Activated T-cell treated with anti-CD3 and anti-CD28 coated beads, Interleukin-2, amount 50 U/mL, for 72 hours (primary cell): ENCODE data around the gene PRPF31. TPM values are rescaled to one million over a fixed set of nuclear protein-coding genes. Genes with fewer than 3 reads are reported as not detected.
"Not testable (repeated sequence)": the region's sequence is repeated elsewhere in the genome, so short reads cannot be mapped to it uniquely, and the experiment has no call there.

Experiments used
- ATAC-seq, 2 donors: fragments of 150-1000 bp; cut with Tn5 transposase; replicated peaks in 1 of 2; 2 replicates each; pipeline ENCODE4 v1.10.0; 2021; ENCODE audit warnings: moderate library complexity in 2 of 2, mild to moderate bottlenecking in 1 of 2
- DNase-seq, 2 donors: peaks; one replicate each; pipeline ENCODE4 v3.0.0; 2021 to 2022; ENCODE audit warnings: mixed read lengths in 1 of 2
- H3K27ac Mint-ChIP-seq: one replicate; pipeline ENCODE4 v1.8.0; 2022; ENCODE audit warnings: mild to moderate bottlenecking, moderate library complexity, mixed read lengths
- H3K27me3 Mint-ChIP-seq: one replicate; pipeline ENCODE4 v1.8.0; 2022; ENCODE audit warnings: low read depth, mixed read lengths
- H3K36me3 Mint-ChIP-seq, 2 donors: one replicate each; pipeline ENCODE4 v1.8.0; 2022; ENCODE audit warnings: mixed read lengths in 2 of 2, mild to moderate bottlenecking in 1 of 2; ENCODE audit not compliant: insufficient read depth in 2 of 2
- H3K4me1 Mint-ChIP-seq: one replicate; pipeline ENCODE4 v1.8.0; 2022; ENCODE audit warnings: low read depth, mixed read lengths
- H3K4me3 Mint-ChIP-seq, 2 donors: one replicate each; pipeline ENCODE4 v1.8.0; 2022; ENCODE audit warnings: mild to moderate bottlenecking in 2 of 2, mixed read lengths in 2 of 2, moderate library complexity in 2 of 2
- H3K9me3 Mint-ChIP-seq, 2 donors: one replicate each; pipeline ENCODE4 v1.8.0; 2022; ENCODE audit warnings: mixed read lengths in 2 of 2
- total RNA-seq, 2 donors: library from RNA; stranded (reverse); gene quantifications; one replicate each; pipeline ENCODE4 v1.2.3, GENCODE V29; 2022

Gene PRPF31
- total RNA-seq, 2 donors from 2014 or later, result 55.0 to 55.6 TPM

- Mint-ChIP-seq H3K36me3 (peaks cover 0 to 3% of the 10 kb centered on the region in 2 donors), H3K27ac (no peak overlapping the region), H3K4me3 (peak overlapping the region; percentile 72 to 75), H3K9me3 (no peaks in the 10 kb centered on the region), H3K4me1 (peaks cover 53% of the 10 kb centered on the region), H3K27me3 (peaks cover 21% of the 10 kb centered on the region)
- DNase-seq (peak; percentile 65 to 81), ATAC-seq (peak in 1 of 2 donors; percentile 6)
Measured at GRCh38 chr19:54164369-54165068, 49.0 kb downstream of the PRPF31 start.

- Mint-ChIP-seq H3K27ac (no peak overlapping the region), H3K27me3 (peaks cover 21% of the 10 kb centered on the region), H3K36me3 (no peaks in the 10 kb centered on the region), H3K4me1 (peaks cover 50% of the 10 kb centered on the region), H3K4me3 (no peak overlapping the region), H3K9me3 (no peaks in the 10 kb centered on the region)
- ATAC-seq (no peak), DNase-seq (no peak)
Measured at GRCh38 chr19:54165222-54165621, 49.7 kb downstream of the PRPF31 start.

- Mint-ChIP-seq H3K36me3 (no peaks in the 10 kb centered on the region), H3K9me3 (no peaks in the 10 kb centered on the region), H3K4me3 (peak overlapping the region; percentile 22 to 63), H3K4me1 (peaks cover 21% of the 10 kb centered on the region), H3K27ac (no peak overlapping the region), H3K27me3 (peaks cover 21% of the 10 kb centered on the region)
- DNase-seq (peak; percentile 92 to 94), ATAC-seq (peak; percentile 87 to 91)
Measured at GRCh38 chr19:54168174-54168917, 52.8 kb downstream of the PRPF31 start.

- Mint-ChIP-seq H3K4me3 (no peak overlapping the region), H3K36me3 (no peaks in the 10 kb centered on the region), H3K4me1 (peaks cover 17% of the 10 kb centered on the region), H3K27me3 (peaks cover 17% of the 10 kb centered on the region), H3K9me3 (no peaks in the 10 kb centered on the region), H3K27ac (no peak overlapping the region)
- no peak for DNase-seq
- ATAC-seq, result no peak
Measured at GRCh38 chr19:54169149-54169740, 53.7 kb downstream of the PRPF31 start.

- H3K9me3 Mint-ChIP-seq, DNase-seq, H3K36me3 Mint-ChIP-seq: not testable (repeated sequence)
Measured at GRCh38 chr19:54171736-54172431, 56.3 kb downstream of the PRPF31 start.

GRCh38 chr19:54172471-54173358 lies 57.2 kb downstream of the PRPF31 start, which contains the start of gene TMC4:
Gene TMC4, minus strand, starts transcription at chr19:54173160. Its CDS starts 43 bp downstream, at chr19:54173117.
- no peaks in the 10 kb centered on the region for H3K27me3 Mint-ChIP-seq

More at GRCh38 chr19:54171736-54172431, 56.3 kb downstream of the PRPF31 start:
- H3K27me3 Mint-ChIP-seq, H3K4me3 Mint-ChIP-seq, ATAC-seq, H3K27ac Mint-ChIP-seq, H3K4me1 Mint-ChIP-seq: not testable (repeated sequence)

GRCh38 chr19:54173359-54173699 lies 57.8 kb downstream of the PRPF31 start:
- Mint-ChIP-seq H3K27me3 (no peaks in the 10 kb centered on the region), H3K9me3 (no peaks in the 10 kb centered on the region)
- no peak for ATAC-seq

More at GRCh38 chr19:54172471-54173358, 57.2 kb downstream of the PRPF31 start, which contains the start of gene TMC4:
- H3K9me3 Mint-ChIP-seq, result no peaks in the 10 kb centered on the region
- ATAC-seq, result no peak
- peaks cover 0 to 1% of the 10 kb centered on the region in 2 donors for H3K36me3 Mint-ChIP-seq
- peaks cover 6% of the 10 kb centered on the region for H3K4me1 Mint-ChIP-seq
- H3K4me3 Mint-ChIP-seq, result no peak within 1 kb of the TSS
- no peak within 1 kb of the TSS for H3K27ac Mint-ChIP-seq
- no peak for DNase-seq

GRCh38 chr19:54173951-54174834 lies 58.6 kb downstream of the PRPF31 start:
- ATAC-seq, result no peak
- no peak overlapping the region for H3K27ac Mint-ChIP-seq

More at GRCh38 chr19:54173359-54173699, 57.8 kb downstream of the PRPF31 start:
- Mint-ChIP-seq H3K36me3 (peaks cover 1 to 6% of the 10 kb centered on the region in 2 donors), H3K27ac (no peak overlapping the region), H3K4me3 (no peak overlapping the region), H3K4me1 (peaks cover 2% of the 10 kb centered on the region)
- DNase-seq, result no peak

GRCh38 chr19:54178581-54179261 lies 63.2 kb downstream of the PRPF31 start:
- peaks cover 4 to 7% of the 10 kb centered on the region in 2 donors for H3K36me3 Mint-ChIP-seq
- no peak overlapping the region for H3K4me3 Mint-ChIP-seq
- no peak overlapping the region for H3K27ac Mint-ChIP-seq
- H3K9me3 Mint-ChIP-seq, result no peaks in the 10 kb centered on the region
- no peaks in the 10 kb centered on the region for H3K4me1 Mint-ChIP-seq
- peak; percentile 80 to 85 for ATAC-seq
- DNase-seq, result peak in 1 of 2 donors; percentile 37
- no peaks in the 10 kb centered on the region for H3K27me3 Mint-ChIP-seq

More at GRCh38 chr19:54173951-54174834, 58.6 kb downstream of the PRPF31 start:
- Mint-ChIP-seq H3K36me3 (peaks cover 1 to 7% of the 10 kb centered on the region in 2 donors), H3K4me1 (no peaks in the 10 kb centered on the region), H3K9me3 (no peaks in the 10 kb centered on the region), H3K27me3 (no peaks in the 10 kb centered on the region), H3K4me3 (no peak overlapping the region)
- no peak for DNase-seq

GRCh38 chr19:54179262-54179852 lies 63.8 kb downstream of the PRPF31 start:
- H3K9me3 Mint-ChIP-seq, result no peaks in the 10 kb centered on the region
- H3K27me3 Mint-ChIP-seq, result no peaks in the 10 kb centered on the region
- H3K4me1 Mint-ChIP-seq, result no peaks in the 10 kb centered on the region
- H3K27ac Mint-ChIP-seq, result no peak overlapping the region
- peaks cover 4 to 7% of the 10 kb centered on the region in 2 donors for H3K36me3 Mint-ChIP-seq
- DNase-seq (no peak), ATAC-seq (no peak)
- H3K4me3 Mint-ChIP-seq, result no peak overlapping the region
